BE2C (cell line): ENCODE measurements around the gene SLC1A7.

Experiments
- DNase-seq: peaks from one replicate; pipeline ENCODE4 v3.0.0-alpha.2; 2020
- H3K27me3 ChIP-seq: fragments of 250-450 bp; sonication (Bioruptor Pico); 2 replicates; pipeline ENCODE4 v1.5.1; 2020; ENCODE audit warnings: mild to moderate bottlenecking
- H3K36me3 ChIP-seq: fragments of 250-450 bp; sonication (Bioruptor Pico); 2 replicates; pipeline ENCODE4 v1.5.1; 2020; ENCODE audit warnings: mild to moderate bottlenecking
- H3K4me1 ChIP-seq: fragments of 250-450 bp; sonication (Bioruptor Pico); 2 replicates; pipeline ENCODE4 v1.5.1; 2020
- H3K4me3 ChIP-seq: 2 replicates; pipeline ENCODE4 v1.5.1; 2011; ENCODE audit warnings: low read depth, low read length
- H3K9me3 ChIP-seq: fragments of 250-450 bp; sonication (Bioruptor Pico); 2 replicates; pipeline ENCODE4 v1.5.1; 2020
- CTCF ChIP-seq: IDR thresholded peaks from 2 replicates; pipeline ENCODE4 v1.5.1; 2012; ENCODE audit warnings: mild to moderate bottlenecking, low read depth, low read length

SLC1A7 gene

GRCh38 chr1:53174971-53175913 is 32.8 kb upstream of the SLC1A7 start:
- no peaks in the 10 kb centered on the region for H3K27me3 ChIP-seq
- DNase-seq: no peak
- no peaks in the 10 kb centered on the region for H3K4me1 ChIP-seq
- H3K9me3 ChIP-seq: no peaks in the 10 kb centered on the region
- no peak overlapping the region for H3K4me3 ChIP-seq
- no peak for TF ChIP-seq CTCF
- no peaks in the 10 kb centered on the region for H3K36me3 ChIP-seq

DNA sequence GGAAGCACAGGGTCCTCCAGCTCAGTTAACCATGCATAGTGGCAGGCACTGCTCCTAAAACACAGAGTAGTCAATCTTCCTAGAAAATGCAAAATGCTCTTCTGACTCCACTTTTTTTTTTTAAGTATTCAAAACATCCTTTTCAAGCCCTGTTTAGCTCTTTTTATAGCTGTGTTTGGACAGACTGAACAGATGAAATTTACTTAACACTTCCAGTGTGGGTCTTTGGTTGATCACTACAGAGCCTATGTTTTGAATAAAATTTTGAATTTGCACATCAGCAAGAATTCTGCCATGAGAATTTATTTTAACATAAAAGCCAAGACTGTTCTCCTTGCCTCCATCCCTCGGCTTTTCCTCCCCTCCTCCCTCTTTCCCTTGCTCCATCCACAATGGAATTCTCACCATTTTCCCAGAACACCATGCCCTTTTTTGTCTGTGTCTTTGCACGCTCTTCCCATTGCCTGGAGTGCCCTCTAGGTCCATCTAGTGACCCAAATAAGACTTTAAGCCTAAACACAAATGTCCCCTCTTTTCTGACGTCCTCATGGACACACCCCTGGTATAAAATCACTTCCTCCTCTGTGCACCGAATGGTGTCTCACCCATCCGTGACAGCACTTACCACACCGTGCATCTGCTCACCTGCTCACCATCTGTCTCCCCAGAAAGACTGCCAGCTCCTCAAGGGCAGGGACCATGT is 30.1 kb upstream of the SLC1A7 start:
- no peak overlapping the region for H3K4me3 ChIP-seq

GRCh38 chr1:53166912-53167311 is 24.5 kb upstream of the SLC1A7 start:
- Histone ChIP-seq H3K36me3 (no peaks in the 10 kb centered on the region), H3K9me3 (no peaks in the 10 kb centered on the region), H3K27me3 (no peaks in the 10 kb centered on the region), H3K4me3 (no peak overlapping the region), H3K4me1 (no peaks in the 10 kb centered on the region)
- TF ChIP-seq CTCF: no peak
- no peak for DNase-seq

More for the DNA sequence above, 30.1 kb upstream of the SLC1A7 start:
- no peaks in the 10 kb centered on the region for H3K36me3 ChIP-seq
- H3K9me3 ChIP-seq: no peaks in the 10 kb centered on the region
- no peak for DNase-seq
- no peaks in the 10 kb centered on the region for H3K27me3 ChIP-seq
- TF ChIP-seq CTCF: peak; percentile 18; the same call in 1 of the 2 replicates
- H3K4me1 ChIP-seq: no peaks in the 10 kb centered on the region

DNA sequence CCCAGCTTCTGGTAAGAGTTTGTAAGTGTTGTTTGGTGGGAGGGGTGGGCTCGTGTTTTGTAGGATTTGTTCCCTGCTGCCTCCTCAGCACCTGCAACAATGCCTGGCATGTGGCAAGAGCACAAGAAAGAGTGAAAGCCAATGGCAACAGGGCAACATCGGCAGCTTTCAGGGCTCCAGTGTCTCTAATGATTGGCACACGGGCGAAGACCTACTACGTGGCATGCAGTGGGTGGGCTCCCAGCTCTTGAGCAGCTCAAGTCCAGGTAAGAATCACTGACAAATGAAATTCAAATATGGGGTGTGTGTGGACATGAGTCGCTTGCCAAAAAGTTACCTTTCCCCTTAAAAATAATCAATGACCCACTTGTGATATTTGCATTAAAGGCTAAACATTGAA is 23.9 kb upstream of the SLC1A7 start:
- H3K27me3 ChIP-seq: no peaks in the 10 kb centered on the region
- no peak for DNase-seq
- no peak overlapping the region for H3K4me3 ChIP-seq
- no peak for TF ChIP-seq CTCF
- no peaks in the 10 kb centered on the region for H3K4me1 ChIP-seq
- H3K9me3 ChIP-seq: no peaks in the 10 kb centered on the region
- no peaks in the 10 kb centered on the region for H3K36me3 ChIP-seq

- Histone ChIP-seq H3K36me3 (no peaks in the 10 kb centered on the region), H3K4me1 (no peaks in the 10 kb centered on the region), H3K27me3 (no peaks in the 10 kb centered on the region), H3K9me3 (no peaks in the 10 kb centered on the region), H3K4me3 (no peak overlapping the region)
- no peak for TF ChIP-seq CTCF
- no peak for DNase-seq
Measured at GRCh38 chr1:53165408-53165961, 23.0 kb upstream of the SLC1A7 start.
